Embryonic facial prominence (tissue), 1 donor: Measurements from ENCODE around the gene PLA2G10.
"Not testable (repeated sequence)": the region's sequence is repeated elsewhere in the genome, so short reads cannot be mapped to it uniquely, and the experiment has no call there.

Experiments used
- DNase-seq: peaks from one replicate; pipeline ENCODE4 v3.0.0-alpha.2; 2016; ENCODE audit errors: extremely low spot score

Gene PLA2G10, protein sequence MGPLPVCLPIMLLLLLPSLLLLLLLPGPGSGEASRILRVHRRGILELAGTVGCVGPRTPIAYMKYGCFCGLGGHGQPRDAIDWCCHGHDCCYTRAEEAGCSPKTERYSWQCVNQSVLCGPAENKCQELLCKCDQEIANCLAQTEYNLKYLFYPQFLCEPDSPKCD

DNA sequence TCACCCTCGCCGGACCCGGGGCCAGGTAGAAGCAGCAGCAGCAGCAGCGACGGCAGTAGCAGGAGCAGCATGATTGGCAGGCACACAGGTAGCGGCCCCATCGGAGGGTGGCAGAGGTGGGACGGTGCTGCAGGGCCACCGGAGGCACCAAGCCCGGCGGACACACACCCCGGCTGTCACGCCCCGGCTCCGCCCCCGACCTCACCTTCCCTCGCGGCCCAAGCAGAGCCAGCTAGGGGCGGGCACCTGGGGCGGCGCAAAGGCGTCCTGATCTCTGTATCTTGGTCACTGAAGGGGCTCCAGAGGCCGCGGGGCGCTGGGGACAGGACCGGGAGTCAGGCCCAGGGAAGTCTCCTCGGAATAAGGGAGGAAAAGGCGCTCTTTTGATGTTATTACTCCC, at the start of gene PLA2G10:
PLA2G10 (minus strand) TSS at position 180 of the 400 bp plus-strand sequence; CDS start at position 101, 79 bp downstream.
- DNase-seq = not testable (repeated sequence)

DNA sequence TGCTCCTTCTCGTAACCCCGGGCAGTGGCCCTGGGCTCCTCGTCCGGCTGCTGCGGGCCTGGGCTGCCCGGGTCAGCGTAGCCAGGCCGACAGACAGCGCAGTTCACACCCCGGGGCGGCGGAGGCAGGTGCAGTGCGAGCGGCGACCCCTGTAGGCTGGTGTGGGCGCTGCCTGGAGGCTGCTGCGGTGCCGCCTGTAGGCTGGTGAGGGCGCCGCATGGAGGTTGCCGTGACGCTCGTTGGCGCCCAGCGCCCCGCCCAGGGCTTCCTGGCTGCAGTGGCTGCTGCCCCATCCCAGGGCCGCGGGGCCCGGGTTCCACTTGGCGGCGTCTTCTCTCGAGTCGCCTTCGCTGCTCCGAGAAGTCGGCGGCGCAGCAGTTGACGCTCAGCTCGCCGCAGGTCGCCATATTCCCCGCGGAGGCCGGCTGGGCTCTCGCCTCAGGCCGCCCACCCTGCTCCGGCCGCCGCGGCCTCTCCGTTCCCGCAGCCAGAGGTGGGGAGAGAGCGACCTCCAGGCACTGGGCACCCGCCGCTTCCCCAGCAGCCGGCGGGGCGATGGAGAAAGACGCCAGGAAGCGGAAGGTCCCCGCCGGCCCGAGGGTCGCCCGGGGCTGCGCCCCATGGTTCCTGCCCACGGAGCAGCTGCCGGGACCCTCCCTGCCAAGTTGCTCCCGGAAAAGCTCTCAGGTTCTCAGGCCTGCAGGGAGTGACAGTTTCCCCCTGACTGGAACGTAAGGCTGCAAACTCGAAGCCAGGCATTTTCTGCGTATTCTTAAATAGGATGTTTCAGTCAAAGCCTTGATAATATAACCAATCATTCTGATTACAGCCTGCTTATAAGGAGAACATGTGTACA, 48.4 kb upstream of the PLA2G10 start, which contains the start of gene NPIPA2:
NPIPA2 (plus strand) TSS at position 261 of the 856 bp plus-strand sequence. CDS start 5,533 bp downstream, outside the sequence.
- DNase-seq = not testable (repeated sequence)

DNA sequence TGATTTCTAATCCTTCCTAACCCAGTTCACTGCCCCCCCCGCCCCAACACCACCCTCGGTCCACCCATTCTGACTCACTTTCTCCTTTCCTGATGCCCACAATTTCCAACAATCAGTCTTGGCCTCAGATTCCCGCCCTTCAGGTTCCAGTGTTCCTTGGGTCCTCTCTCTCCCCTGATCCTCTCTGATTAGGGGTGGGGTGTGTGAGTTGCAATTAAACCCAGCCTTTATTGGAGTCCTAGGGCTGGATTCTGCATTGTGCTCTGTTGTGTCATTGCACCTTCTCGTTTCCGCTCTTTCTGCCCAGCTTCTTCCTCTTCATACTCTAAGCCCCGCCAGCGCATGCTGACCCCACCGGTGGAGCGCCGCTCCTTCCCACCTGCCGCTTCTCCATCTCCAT, 47.7 kb upstream of the PLA2G10 start:
- not testable (repeated sequence) for DNase-seq

DNA sequence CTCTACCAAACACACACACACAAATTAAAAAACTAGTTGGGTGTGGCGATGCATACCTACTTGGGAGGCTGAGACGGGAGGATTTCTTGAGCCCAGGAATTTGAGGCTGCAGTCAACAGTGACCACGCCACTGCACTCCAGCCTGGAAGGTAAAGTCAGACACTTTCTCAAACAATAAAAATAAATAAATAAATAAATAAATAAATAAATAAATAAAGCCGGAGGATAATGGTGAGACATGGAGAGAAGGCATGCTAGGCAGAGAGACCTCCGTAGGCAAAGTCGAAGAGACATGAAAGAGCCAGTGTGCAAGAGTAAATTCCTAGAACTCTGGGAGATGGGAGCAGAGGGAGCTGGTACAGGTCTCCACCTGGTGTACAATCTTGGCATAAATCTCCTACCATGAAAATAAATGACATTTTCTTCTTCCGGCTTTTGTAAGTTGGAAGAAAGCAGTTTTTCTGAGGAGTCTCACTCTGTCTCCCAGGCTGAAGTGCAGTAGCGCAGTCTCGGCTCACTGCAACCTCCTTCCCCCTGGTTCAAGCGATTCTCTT, 46.8 kb upstream of the PLA2G10 start:
- DNase-seq = not testable (repeated sequence)

DNA sequence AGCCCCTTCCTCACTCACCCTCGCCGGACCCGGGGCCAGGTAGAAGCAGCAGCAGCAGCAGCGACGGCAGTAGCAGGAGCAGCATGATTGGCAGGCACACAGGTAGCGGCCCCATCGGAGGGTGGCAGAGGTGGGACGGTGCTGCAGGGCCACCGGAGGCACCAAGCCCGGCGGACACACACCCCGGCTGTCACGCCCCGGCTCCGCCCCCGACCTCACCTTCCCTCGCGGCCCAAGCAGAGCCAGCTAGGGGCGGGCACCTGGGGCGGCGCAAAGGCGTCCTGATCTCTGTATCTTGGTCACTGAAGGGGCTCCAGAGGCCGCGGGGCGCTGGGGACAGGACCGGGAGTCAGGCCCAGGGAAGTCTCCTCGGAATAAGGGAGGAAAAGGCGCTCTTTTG, 39.1 kb upstream of the PLA2G10 start:
- DNase-seq = not testable (repeated sequence)

DNA sequence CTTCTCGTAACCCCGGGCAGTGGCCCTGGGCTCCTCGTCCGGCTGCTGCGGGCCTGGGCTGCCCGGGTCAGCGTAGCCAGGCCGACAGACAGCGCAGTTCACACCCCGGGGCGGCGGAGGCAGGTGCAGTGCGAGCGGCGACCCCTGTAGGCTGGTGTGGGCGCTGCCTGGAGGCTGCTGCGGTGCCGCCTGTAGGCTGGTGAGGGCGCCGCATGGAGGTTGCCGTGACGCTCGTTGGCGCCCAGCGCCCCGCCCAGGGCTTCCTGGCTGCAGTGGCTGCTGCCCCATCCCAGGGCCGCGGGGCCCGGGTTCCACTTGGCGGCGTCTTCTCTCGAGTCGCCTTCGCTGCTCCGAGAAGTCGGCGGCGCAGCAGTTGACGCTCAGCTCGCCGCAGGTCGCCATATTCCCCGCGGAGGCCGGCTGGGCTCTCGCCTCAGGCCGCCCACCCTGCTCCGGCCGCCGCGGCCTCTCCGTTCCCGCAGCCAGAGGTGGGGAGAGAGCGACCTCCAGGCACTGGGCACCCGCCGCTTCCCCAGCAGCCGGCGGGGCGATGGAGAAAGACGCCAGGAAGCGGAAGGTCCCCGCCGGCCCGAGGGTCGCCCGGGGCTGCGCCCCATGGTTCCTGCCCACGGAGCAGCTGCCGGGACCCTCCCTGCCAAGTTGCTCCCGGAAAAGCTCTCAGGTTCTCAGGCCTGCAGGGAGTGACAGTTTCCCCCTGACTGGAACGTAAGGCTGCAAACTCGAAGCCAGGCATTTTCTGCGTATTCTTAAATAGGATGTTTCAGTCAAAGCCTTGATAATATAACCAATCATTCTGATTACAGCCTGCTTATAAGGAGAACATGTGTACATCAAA, 9.3 kb upstream of the PLA2G10 start, which contains the start of gene NPIPA3:
NPIPA3 (plus strand) TSS at position 256 of the 856 bp plus-strand sequence. CDS start 5,533 bp downstream, outside the sequence.
- DNase-seq = not testable (repeated sequence)

DNA sequence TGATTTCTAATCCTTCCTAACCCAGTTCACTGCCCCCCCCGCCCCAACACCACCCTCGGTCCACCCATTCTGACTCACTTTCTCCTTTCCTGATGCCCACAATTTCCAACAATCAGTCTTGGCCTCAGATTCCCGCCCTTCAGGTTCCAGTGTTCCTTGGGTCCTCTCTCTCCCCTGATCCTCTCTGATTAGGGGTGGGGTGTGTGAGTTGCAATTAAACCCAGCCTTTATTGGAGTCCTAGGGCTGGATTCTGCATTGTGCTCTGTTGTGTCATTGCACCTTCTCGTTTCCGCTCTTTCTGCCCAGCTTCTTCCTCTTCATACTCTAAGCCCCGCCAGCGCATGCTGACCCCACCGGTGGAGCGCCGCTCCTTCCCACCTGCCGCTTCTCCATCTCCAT, 8.6 kb upstream of the PLA2G10 start:
- DNase-seq = not testable (repeated sequence)

DNA sequence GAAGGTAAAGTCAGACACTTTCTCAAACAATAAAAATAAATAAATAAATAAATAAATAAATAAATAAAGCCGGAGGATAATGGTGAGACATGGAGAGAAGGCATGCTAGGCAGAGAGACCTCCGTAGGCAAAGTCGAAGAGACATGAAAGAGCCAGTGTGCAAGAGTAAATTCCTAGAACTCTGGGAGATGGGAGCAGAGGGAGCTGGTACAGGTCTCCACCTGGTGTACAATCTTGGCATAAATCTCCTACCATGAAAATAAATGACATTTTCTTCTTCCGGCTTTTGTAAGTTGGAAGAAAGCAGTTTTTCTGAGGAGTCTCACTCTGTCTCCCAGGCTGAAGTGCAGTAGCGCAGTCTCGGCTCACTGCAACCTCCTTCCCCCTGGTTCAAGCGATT, 7.8 kb upstream of the PLA2G10 start:
- DNase-seq = not testable (repeated sequence)

DNA sequence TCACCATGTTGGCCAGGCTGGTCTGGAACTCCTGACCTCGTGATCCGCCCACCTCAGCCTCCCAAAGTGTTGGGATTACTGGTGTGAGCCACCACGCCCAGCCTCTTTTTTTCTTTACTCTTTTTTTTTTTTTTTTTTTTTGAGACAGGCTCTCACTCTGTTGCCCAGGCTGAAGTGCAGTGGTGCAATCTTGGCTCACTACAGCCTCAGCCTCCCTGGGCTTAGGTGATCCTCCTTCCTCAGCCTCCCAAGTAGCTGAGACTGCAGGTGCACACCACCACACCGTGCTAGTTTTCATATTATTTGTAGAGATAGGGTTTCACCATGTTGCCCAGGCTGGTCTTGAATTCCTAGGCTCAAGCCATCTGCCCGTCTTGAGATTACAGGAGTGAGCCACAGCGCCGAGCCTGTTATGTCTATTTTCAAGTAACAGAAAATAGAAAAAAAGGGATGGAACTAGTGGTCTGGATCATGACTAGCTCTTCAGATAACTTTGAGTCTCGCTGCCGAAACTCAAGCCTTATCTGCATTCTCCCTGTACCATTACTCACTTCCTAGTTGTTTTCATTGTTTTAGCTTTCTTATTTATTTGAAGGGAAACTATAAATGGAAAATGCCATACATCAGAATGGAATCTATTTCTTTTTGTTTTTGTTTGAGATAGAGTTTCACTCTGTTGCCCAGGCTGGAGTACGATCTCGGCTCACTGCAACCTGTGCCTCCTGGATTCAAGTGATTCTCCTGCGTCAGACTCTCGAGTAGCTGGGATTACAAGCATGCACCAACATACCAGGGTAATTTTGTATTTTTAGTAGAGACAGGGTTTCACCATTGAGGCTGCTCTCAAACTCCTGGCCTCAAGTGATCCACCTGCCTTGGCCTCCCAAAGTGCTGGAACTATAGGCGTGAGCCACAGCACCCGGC, 8.0 kb downstream of the PLA2G10 start:
- not testable (repeated sequence) for DNase-seq

DNA sequence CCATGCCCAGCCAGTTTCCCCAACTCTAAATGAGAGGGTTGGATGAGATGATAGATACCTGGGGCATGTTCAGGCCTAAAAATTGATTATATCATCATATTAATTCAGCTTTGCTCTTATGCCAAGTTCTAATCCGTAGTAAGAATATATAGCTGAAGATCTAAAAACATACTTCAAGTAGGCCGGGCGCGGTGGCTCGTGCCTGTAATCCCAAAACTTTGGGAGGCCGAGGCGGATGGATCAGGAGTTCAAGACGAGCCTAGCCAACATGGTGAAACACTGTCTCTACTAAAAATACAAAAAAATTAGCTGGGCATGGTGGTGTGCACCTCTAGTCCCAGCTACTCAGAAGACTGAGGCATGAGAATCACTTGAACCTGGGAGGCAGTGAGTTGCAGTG, 12.0 kb downstream of the PLA2G10 start:
- no peak for DNase-seq

DNA sequence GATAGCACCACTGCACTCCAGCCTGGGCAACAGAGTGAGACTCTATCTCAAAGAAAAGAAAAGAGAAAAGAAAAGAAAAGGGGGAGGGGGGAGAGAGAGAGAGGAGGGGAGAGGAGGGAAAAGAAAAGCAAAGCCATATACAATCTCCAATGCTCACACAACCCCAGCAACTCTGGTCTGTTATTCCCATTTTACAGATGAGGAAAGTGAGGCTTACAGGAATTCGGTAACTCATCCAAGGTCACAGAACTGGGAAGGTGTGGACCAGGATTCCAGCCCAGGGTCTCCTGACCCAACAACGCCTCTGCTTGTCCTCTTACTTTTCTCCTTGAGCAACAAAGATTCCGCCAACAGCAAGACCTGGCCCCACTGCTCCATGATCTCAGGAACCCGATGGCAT, 13.0 kb downstream of the PLA2G10 start:
- DNase-seq = no peak

DNA sequence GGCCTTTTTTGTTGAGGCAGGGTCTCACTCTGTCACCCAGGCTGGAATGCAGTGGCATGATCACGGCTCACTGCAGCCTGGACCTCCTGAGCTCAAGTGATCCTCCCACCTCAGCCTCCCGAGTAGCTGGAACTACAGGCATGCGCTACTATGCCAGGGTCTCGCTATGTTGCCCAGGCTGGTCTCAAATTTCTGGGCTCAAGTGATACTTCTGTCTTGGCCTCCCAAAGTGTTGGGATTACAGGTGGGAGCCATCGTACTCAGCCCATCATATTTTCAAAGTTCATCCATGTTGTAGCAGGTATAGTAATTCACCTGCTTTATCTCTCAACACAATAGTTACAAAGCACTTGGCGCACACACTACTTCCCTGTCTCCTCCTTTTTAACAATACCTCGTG, 13.7 kb downstream of the PLA2G10 start:
- DNase-seq = not testable (repeated sequence)

DNA sequence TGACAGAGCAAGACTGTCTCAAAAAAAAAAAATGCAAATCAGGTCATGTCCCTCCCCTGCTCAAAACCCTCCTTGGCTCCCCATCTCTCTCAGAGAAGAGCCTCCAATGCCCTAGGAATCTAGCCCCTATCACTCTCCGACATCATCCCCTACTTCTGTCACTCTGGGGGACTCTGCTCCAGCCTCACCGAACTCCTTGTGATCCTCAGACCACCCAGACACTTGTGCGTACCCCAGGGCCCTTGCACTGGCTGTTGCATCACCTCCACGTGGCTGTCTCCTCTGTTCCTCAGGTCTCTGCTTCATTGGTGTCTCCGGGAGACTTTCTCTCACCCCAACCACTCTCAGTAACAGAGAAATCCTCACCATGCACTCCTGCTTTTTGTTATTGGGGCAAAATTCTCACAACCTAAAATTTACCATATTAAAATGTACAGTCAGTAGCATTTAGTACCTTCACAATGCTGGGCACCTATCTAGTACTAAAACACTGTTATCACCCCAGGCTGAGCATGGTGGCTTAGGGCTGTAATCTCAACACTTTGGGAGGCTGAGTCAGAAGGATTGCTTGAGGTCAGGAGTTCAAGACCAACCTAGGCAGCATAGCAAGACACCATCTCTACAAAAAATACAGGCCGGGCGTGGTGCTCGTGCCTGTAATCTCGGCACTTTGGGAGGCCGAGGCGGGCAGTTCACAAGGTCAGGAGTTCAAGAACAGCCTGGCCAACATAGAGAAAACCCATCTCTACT, 15.2 kb downstream of the PLA2G10 start:
- DNase-seq = no peak

DNA sequence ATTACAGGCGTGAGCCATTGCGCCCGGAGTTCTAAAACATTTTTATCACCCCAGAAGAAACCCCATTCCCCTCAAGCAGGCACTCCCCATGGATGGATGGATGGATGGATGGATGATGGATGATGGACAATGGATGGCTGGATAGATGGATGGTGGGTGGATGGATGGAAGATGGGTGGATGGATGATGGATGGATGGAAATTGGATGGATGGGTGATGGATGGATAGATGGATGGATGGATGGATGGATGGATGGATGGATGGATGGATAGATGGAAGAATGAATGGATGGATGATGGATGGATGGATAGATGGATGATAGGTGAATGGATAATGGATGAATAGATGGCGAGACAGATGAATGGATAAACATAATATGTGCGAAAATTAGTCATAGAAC, 16.5 kb downstream of the PLA2G10 start:
- no peak for DNase-seq

DNA sequence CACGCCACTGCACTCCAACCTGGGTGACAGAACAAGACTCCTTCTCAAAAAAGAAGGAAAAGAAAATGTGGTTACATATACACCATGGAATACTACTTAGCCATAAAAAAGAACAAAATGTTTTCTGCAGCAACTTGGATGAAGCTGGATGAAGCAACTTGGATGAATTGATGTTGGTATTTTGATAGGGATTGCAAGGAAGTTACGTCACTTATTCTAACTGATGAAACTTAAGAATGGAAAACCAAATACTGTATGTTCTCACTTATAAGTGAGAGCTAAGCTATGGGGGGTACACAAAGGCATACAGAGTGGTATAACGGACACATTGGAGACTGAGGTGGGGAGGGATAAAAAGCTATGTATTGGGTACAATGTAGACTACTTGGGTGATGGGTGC, 17.5 kb downstream of the PLA2G10 start:
- DNase-seq = no peak

DNA sequence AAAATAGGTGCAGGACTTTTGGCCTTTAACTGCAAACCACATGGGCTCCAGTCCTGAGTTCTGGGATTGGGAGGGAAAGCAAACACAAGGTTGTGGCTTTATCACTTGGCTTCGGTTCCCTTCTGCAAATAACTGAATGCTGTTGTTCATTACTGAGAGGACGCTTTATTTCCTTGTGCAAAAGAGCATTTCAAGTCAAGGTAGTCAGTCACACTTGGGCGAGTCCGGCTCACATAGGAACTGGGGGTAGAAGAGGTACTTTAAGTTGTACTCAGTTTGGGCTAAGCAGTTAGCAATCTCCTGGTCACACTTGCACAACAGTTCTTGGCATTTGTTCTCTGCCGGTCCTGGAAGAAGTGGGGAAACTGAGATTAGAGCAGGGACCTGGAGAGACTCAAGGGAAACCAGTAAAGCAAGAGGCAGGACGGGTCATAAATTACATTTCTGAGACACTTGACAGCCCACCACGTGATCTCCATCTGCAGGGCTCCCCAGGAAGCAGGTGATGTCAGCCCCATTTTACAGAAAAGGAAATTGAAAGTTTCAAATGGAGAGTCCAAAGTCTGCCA, 21.6 kb downstream of the PLA2G10 start:
- no peak for DNase-seq

DNA sequence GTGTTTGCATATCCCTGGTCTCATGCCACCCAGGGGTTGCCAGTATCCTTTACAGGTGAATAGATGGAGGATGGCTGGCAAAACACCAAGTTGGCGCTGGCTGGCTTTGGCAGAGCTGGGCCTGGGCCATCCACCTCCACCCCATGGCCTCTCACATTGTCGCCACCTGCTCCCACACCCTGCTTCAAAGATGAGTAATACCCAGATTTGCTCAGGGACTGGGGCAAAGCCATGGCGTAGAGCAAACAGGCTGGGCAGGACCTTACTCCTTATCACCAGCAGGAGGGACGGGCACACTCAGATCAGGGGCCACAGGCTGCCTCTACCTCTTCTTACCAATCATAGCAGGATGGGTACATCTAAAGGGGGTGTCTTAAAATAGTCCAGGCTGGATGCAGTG, 24.3 kb downstream of the PLA2G10 start:
- DNase-seq = no peak

DNA sequence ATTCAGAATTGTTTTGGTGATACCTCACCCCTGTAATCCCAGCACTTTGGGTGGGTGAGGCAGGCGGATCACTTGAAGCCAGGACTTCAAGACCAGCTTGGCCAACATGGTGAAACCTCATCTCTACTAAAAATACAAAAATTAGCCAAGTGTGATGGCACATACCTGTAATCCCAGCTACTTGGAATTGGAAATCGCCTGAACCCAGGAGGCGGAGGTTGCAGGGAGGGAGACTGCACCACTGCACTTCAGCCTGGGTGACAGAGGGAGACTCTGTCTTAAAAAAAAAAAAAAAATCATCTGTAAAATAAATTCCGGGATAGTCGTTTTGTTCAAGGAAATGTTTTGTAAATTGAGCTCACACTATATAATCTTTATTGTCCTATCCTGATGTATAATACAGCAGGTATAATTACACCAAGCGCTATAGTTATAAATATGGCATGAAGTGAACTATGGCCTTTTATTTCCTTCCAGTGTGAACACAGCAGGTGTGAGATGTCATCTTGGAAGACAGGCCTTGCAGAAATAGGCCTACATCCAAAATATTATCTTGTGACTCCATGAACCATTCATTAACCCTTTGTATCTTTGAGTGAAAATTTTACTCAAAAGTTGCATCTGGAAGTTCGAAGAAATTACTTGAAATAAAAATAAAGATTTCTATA, 25.4 kb downstream of the PLA2G10 start:
- no peak for DNase-seq
